Measurements from ENCODE around the gene MRPS2.
"Not testable (repeated sequence)": the region's sequence is repeated elsewhere in the genome, so short reads cannot be mapped to it uniquely, and the experiment has no call there.

The MRPS2 gene

GRCh38 chr9:135514342-135515082, 14.0 kb downstream of the MRPS2 start:
- DNase-seq: no peak

GRCh38 chr9:135515083-135515951, 14.8 kb downstream of the MRPS2 start:
- DNase-seq: no peak

GRCh38 chr9:135516132-135516860, 15.8 kb downstream of the MRPS2 start:
- no peak for DNase-seq

GRCh38 chr9:135517407-135517822, 16.9 kb downstream of the MRPS2 start:
- no peak for DNase-seq

GRCh38 chr9:135519179-135519971, 18.9 kb downstream of the MRPS2 start:
- no peak for DNase-seq

- no peak for DNase-seq
Observed at GRCh38 chr9:135520916-135521607, 20.6 kb downstream of the MRPS2 start, which contains the start of gene LCN1. Gene LCN1 (plus strand): TSS chr9:135521440. CDS start chr9:135521498, 58 bp downstream.

GRCh38 chr9:135521608-135522095, 21.2 kb downstream of the MRPS2 start:
- DNase-seq: no peak

- no peak for DNase-seq
Observed at GRCh38 chr9:135522137-135522877, 21.8 kb downstream of the MRPS2 start.

- DNase-seq: no peak
Observed at GRCh38 chr9:135522931-135523330, 22.4 kb downstream of the MRPS2 start.

GRCh38 chr9:135523521-135524129, 23.1 kb downstream of the MRPS2 start:
- no peak for DNase-seq

GRCh38 chr9:135524130-135524861, 23.8 kb downstream of the MRPS2 start:
- DNase-seq: no peak

GRCh38 chr9:135525241-135526088, 25.0 kb downstream of the MRPS2 start:
- no peak for DNase-seq

GRCh38 chr9:135526089-135526729, 25.7 kb downstream of the MRPS2 start:
- no peak for DNase-seq

- no peak for DNase-seq
Observed at GRCh38 chr9:135526730-135527571, 26.5 kb downstream of the MRPS2 start.

GRCh38 chr9:135528842-135529435, 28.5 kb downstream of the MRPS2 start:
- DNase-seq: not testable (repeated sequence)
